HEK293 (cell line): Measurements from ENCODE around the gene PTPRR.

Experiments
- CTCF ChIA-PET: fragments of 350-600 bp; formaldehyde crosslinking; extraction: SDS; loops from one replicate; lab custom pipeline; 2021; ENCODE audit warnings: antibody characterized with exemption; lab: Yijun Ruan, JAX
- POLR2A ChIA-PET: fragments of 300-600 bp; formaldehyde crosslinking; extraction: SDS; loops from one replicate; lab custom pipeline; 2020; ENCODE audit warnings: antibody characterized with exemption, inconsistent platforms; lab: Yijun Ruan, JAX
- H3K27ac ChIP-seq: fragments of 200-500 bp; sonication (Bioruptor generic); 2 replicates; pipeline ENCODE4 v1.5.1; 2014; ENCODE audit warnings: low read depth, low read length, control low read depth, inconsistent platforms; ENCODE audit errors: extremely low read depth
- H3K36me3 ChIP-seq, 2 experiments: fragments of 200-500 bp in 1 of 2; sonication (Bioruptor generic) in 1 of 2; 1 replicate in 1 of 2; 2 replicates in 1 of 2; pipeline ENCODE4 v1.5.1; 2014 to 2017; ENCODE audit warnings: inconsistent platforms in 2 of 2, low read length in 2 of 2; ENCODE audit not compliant: control insufficient read depth in 2 of 2, insufficient read depth in 1 of 2
- H3K4me1 ChIP-seq: fragments of 200-500 bp; sonication (Bioruptor generic); 2 replicates; pipeline ENCODE4 v1.5.1; 2014; ENCODE audit warnings: mild to moderate bottlenecking, low read length, inconsistent platforms; ENCODE audit not compliant: control insufficient read depth, insufficient read depth
- H3K4me3 ChIP-seq: 2 replicates; pipeline ENCODE4 v1.5.1; 2011; ENCODE audit warnings: low read depth, mild to moderate bottlenecking, control low read depth, low read length, moderate library complexity
- H3K9me3 ChIP-seq: fragments of 200-500 bp; sonication (Bioruptor generic); 2 replicates; pipeline ENCODE4 v1.5.1; 2014; ENCODE audit warnings: low read depth, low read length, inconsistent platforms; ENCODE audit not compliant: control insufficient read depth, insufficient read depth
- GFI1B ChIP-seq: fragments of 450-650 bp; formaldehyde crosslinking; IDR thresholded peaks from 2 replicates; pipeline ENCODE4 v1.5.1; 2016; ENCODE audit warnings: missing biosample characterization, missing genetic modification characterization
- KLF1 ChIP-seq: fragments of 450-650 bp; formaldehyde crosslinking; IDR thresholded peaks from 2 replicates; pipeline ENCODE4 v1.5.1; 2016; ENCODE audit warnings: missing biosample characterization, missing genetic modification characterization
- KLF9 ChIP-seq: fragments of 450-650 bp; formaldehyde crosslinking; IDR thresholded peaks from 2 replicates; pipeline ENCODE4 v1.5.1; 2016; ENCODE audit warnings: missing biosample characterization, missing genetic modification characterization, low read depth
- MEIS1 ChIP-seq: sonication (generic); formaldehyde crosslinking; IDR thresholded peaks from 2 replicates; pipeline ENCODE4 v1.8.1; 2022; ENCODE audit warnings: missing genetic modification reagents, mild to moderate bottlenecking, borderline replicate concordance
- TSHZ1 ChIP-seq: fragments of 450-650 bp; formaldehyde crosslinking; IDR thresholded peaks from 2 replicates; pipeline ENCODE4 v1.5.1; 2016; ENCODE audit warnings: missing biosample characterization, missing genetic modification characterization, borderline replicate concordance
- ZBTB1 ChIP-seq: fragments of 450-650 bp; formaldehyde crosslinking; IDR thresholded peaks from 2 replicates; pipeline ENCODE4 v1.5.1; 2016; ENCODE audit warnings: missing biosample characterization, missing genetic modification characterization
- ZBTB11 ChIP-seq: fragments of 450-650 bp; formaldehyde crosslinking; conservative IDR thresholded peaks from 2 replicates; pipeline ENCODE4 v1.5.1; 2016; ENCODE audit warnings: low read depth, missing biosample characterization, missing genetic modification characterization
- ZBTB48 ChIP-seq: fragments of 450-650 bp; formaldehyde crosslinking; IDR thresholded peaks from 2 replicates; pipeline ENCODE4 v1.5.1; 2016; ENCODE audit warnings: missing biosample characterization, missing genetic modification characterization
- ZNF239 ChIP-seq: fragments of 450-650 bp; formaldehyde crosslinking; IDR thresholded peaks from 2 replicates; pipeline ENCODE4 v1.5.1; 2016; ENCODE audit warnings: missing biosample characterization, missing genetic modification characterization
- ZNF26 ChIP-seq: fragments of 450-650 bp; formaldehyde crosslinking; IDR thresholded peaks from 2 replicates; pipeline ENCODE4 v1.5.1; 2016; ENCODE audit warnings: missing biosample characterization, missing genetic modification characterization
- ZNF280C ChIP-seq: fragments of 450-650 bp; formaldehyde crosslinking; IDR thresholded peaks from 2 replicates; pipeline ENCODE4 v1.5.1; 2016; ENCODE audit warnings: missing biosample characterization, missing genetic modification characterization
- ZNF311 ChIP-seq: fragments of 450-650 bp; formaldehyde crosslinking; IDR thresholded peaks from 2 replicates; pipeline ENCODE4 v1.5.1; 2017; ENCODE audit warnings: missing biosample characterization, missing genetic modification characterization, borderline replicate concordance
- ZNF350 ChIP-seq: fragments of 450-650 bp; formaldehyde crosslinking; IDR thresholded peaks from 2 replicates; pipeline ENCODE4 v1.5.0; 2017; ENCODE audit warnings: missing biosample characterization, mild to moderate bottlenecking, missing genetic modification characterization
- ZNF433 ChIP-seq: fragments of 450-650 bp; formaldehyde crosslinking; IDR thresholded peaks from 2 replicates; pipeline ENCODE4 v1.5.1; 2016; ENCODE audit warnings: missing biosample characterization, missing genetic modification characterization, low read depth
- ZNF664 ChIP-seq: fragments of 450-650 bp; formaldehyde crosslinking; IDR thresholded peaks from 2 replicates; pipeline ENCODE4 v1.5.1; 2016; ENCODE audit warnings: missing biosample characterization, missing genetic modification characterization
- ZNF670 ChIP-seq: fragments of 450-650 bp; formaldehyde crosslinking; IDR thresholded peaks from 2 replicates; pipeline ENCODE4 v1.5.1; 2016; ENCODE audit warnings: missing biosample characterization, missing genetic modification characterization, low read depth
- ZSCAN18 ChIP-seq: fragments of 450-650 bp; formaldehyde crosslinking; IDR thresholded peaks from 2 replicates; pipeline ENCODE4 v1.5.1; 2016; ENCODE audit warnings: missing biosample characterization, missing genetic modification characterization

Gene PTPRR

GRCh38 chr12:70691018-70691672 is 229.4 kb downstream of the PTPRR start:
- ChIA-PET CTCF (no interaction called here), POLR2A (no interaction called here)
- Histone ChIP-seq H3K9me3 (no peaks in the 10 kb centered on the region), H3K27ac (no peak overlapping the region), H3K4me1 (no peaks in the 10 kb centered on the region), H3K36me3 (no peaks in the 10 kb centered on the region), H3K4me3 (no peak overlapping the region)
- TF ChIP-seq ZSCAN18 (tag by site-specific recombination) (no peak), ZBTB1 (tag by site-specific recombination) (no peak), ZNF280C (tag by site-specific recombination) (no peak), ZBTB11 (tag by site-specific recombination) (no peak), KLF1 (tag by site-specific recombination) (no peak), ZBTB48 (tag by site-specific recombination) (no peak), ZNF26 (tag by site-specific recombination) (no peak), GFI1B (tag by site-specific recombination) (no peak), KLF9 (no peak), TSHZ1 (no peak), ZNF670 (no peak), ZNF311 (tag by site-specific recombination) (no peak), ZNF239 (no peak), MEIS1 (no peak), ZNF350 (tag by site-specific recombination) (no peak), ZNF433 (tag by site-specific recombination) (no peak), ZNF664 (tag by site-specific recombination) (no peak)
